Cardiac muscle cell (in vitro differentiated cells and primary cell): ENCODE measurements around the gene SPP1. TPM values are rescaled to one million over a fixed set of nuclear protein-coding genes. Genes with fewer than 3 reads are reported as not detected.

Experiments
- DNase-seq, 2 donors: peaks; one replicate each; pipeline versions ENCODE4 v3.0.0 to v3.0.0-alpha.2; 2010 to 2017; ENCODE audit warnings: low read depth in 1 of 2, low spot score in 1 of 2
- H3K27ac ChIP-seq: fragments of 200-600 bp; sonication (generic); 2 replicates; pipeline ENCODE4 v1.5.1; 2016
- H3K27me3 ChIP-seq: fragments of 200-600 bp; sonication (generic); 2 replicates; pipeline ENCODE4 v1.6.0; 2016; ENCODE audit warnings: control low read depth
- H3K36me3 ChIP-seq: fragments of 200-600 bp; sonication (generic); 2 replicates; pipeline ENCODE4 v1.5.1; 2016; ENCODE audit warnings: control low read depth
- H3K4me1 ChIP-seq: fragments of 200-600 bp; sonication (generic); 2 replicates; pipeline ENCODE4 v1.8.1; 2017; ENCODE audit warnings: low read depth, mild to moderate bottlenecking, mixed run types
- H3K4me3 ChIP-seq: fragments of 200-600 bp; sonication (generic); 2 replicates; pipeline ENCODE4 v1.5.1; 2016; ENCODE audit warnings: mild to moderate bottlenecking
- H3K9me3 ChIP-seq: fragments of 200-600 bp; sonication (generic); 2 replicates; pipeline ENCODE4 v1.5.1; 2017; ENCODE audit warnings: low read depth, mild to moderate bottlenecking, control low read depth
- CTCF ChIP-seq: IDR thresholded peaks from 2 replicates; pipeline ENCODE4 v1.5.1; 2012; ENCODE audit warnings: low read depth, mild to moderate bottlenecking, low read length
- polyA plus RNA-seq: library from polyadenylated mRNA; unstranded; fragments of >200 nt; fragmentation: Nextera tagmentation; extraction: Ambion mirVana; gene quantifications from 2 replicates; pipeline ENCODE4 v1.2.1, GENCODE V29; 2016
- total RNA-seq: library from RNA; depleted of rRNA; stranded (reverse); fragments of >200 nt; gene quantifications from 2 replicates; pipeline ENCODE4 v1.2.3, GENCODE V29; 2016

SPP1 gene
- total and polyA plus RNA-seq, 2 experiments from 2014 or later, result 0.12 to 0.54 TPM

DNA sequence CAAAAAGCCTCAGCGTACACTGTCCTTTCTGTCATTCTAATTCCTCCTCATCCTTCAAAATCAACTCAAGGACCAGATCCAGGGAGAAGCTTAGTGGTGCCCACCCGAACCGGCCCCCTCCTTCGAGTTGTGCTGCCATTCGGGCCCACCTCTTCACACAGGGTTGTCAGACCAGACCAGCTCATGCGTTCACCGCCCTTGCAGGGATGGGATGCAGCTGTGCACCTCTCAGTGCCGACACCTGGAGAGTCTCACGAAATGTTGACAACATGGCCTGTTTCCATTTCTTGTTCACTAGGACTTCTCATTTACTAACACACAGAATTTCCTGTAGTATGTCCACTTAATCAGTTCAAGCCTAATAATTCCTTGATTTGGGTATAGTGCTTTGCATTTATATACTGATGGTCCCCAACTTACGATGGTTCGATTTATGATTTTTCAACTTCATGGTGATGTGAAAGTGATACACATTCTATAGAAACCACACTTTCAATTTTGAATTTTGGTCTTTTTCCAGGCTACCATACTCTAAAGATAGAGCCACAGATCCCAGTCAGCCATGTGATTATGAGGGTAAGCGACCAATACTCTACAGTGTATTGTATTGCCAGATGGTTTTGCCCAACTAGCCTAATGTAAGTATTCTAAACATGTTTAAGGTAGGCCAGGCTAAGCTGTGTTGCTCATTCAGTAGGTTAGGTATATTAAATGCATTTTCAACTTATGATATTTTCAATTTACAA is 55.2 kb downstream of the SPP1 start:
- H3K27ac ChIP-seq, result no peak overlapping the region
- H3K36me3 ChIP-seq, result peaks cover 3% of the 10 kb centered on the region
- H3K4me1 ChIP-seq, result no peaks in the 10 kb centered on the region
- H3K27me3 ChIP-seq, result no peaks in the 10 kb centered on the region
- TF ChIP-seq CTCF, result no peak
- H3K9me3 ChIP-seq, result no peaks in the 10 kb centered on the region
- no peak for DNase-seq
- H3K4me3 ChIP-seq, result no peak overlapping the region

Other genes with a start within 250 kb of the SPP1 start
- not detected in 2 replicates for gene IBSP, start 176.2 kb upstream of the SPP1 start, total RNA-seq
- not detected in 2 replicates for gene IBSP, start 176.2 kb upstream of the SPP1 start, polyA plus RNA-seq
- gene MEPE, start 142.7 kb upstream of the SPP1 start, total RNA-seq, result not detected in 2 replicates
- gene MEPE, start 142.7 kb upstream of the SPP1 start, polyA plus RNA-seq, result not detected in 2 replicates
- gene PKD2, start 31.9 kb downstream of the SPP1 start, total RNA-seq, result 27.1 and 31.1 TPM in 2 replicates
- 16.3 and 19.2 TPM in 2 replicates for gene PKD2, start 31.9 kb downstream of the SPP1 start, polyA plus RNA-seq
- gene ABCG2, start 182.9 kb downstream of the SPP1 start, total RNA-seq, result 0.04 TPM in 1 of 2 replicates, not detected in the other
- gene ABCG2, start 182.9 kb downstream of the SPP1 start, polyA plus RNA-seq, result not detected in 2 replicates